ENCODE data around the gene DENND1B.

DNA sequence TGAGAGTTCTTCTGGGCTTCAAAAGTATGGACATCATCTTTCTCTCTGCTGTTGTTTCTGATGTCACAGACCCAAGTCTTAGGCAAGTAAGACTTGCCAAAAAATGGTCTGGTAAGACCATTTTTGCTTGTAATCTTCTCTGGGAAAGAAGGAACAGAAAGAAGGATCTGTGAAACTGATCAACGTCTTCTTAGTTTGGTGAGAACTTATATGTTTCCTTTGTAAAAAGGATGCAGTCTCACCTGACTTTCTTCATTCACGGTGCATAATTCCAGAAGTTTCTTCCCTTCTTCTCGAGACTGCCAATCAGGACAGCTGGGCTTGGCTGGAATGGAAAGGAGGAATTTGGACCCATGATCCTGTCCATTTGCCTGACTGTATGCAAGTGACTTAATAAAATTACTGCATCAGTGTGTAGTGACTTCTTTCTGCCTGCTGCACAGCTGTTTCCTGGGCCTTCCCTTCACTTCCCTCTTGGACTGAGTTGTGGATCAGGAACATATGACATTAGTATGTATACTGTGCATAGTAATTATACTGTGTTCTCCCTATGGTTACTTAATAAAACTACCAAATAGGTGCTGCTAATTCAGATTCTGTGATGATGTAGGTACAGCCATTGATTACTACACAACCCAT lies 7.6 kb upstream of the DENND1B start:
- TF ChIP-seq CTCF (IDR thresholded peaks at IDR 0.05) (no peak), POLR2A (IDR thresholded peaks at IDR 0.05) (no peak)
